GM10248 (cell line): ENCODE results near the gene DKK1.

Experiments used
- CTCF ChIA-PET: fragments of 300-600 bp; sonication (Branson Sonifier 250); formaldehyde crosslinking; extraction: SDS; loops from one replicate; lab custom pipeline; 2021; ENCODE audit warnings: antibody characterized with exemption; lab: Yijun Ruan, JAX
- POLR2A ChIA-PET: fragments of 350-650 bp; sonication (Branson Sonifier 250); formaldehyde crosslinking; extraction: SDS; loops from one replicate; lab custom pipeline; 2020; ENCODE audit warnings: antibody characterized with exemption; lab: Yijun Ruan, JAX
- DNase-seq: peaks from one replicate; pipeline ENCODE4 v3.0.0; 2012; ENCODE audit errors: extremely low spot score
- TF ChIP-seq, protein P1 (sequence below): IDR thresholded peaks from 2 replicates; pipeline ENCODE4 v1.5.1; 2012; ENCODE audit warnings: mild to moderate bottlenecking, low read depth; ENCODE audit errors: extremely low read depth, missing control alignments, control extremely low read depth

DKK1 gene

DNA sequence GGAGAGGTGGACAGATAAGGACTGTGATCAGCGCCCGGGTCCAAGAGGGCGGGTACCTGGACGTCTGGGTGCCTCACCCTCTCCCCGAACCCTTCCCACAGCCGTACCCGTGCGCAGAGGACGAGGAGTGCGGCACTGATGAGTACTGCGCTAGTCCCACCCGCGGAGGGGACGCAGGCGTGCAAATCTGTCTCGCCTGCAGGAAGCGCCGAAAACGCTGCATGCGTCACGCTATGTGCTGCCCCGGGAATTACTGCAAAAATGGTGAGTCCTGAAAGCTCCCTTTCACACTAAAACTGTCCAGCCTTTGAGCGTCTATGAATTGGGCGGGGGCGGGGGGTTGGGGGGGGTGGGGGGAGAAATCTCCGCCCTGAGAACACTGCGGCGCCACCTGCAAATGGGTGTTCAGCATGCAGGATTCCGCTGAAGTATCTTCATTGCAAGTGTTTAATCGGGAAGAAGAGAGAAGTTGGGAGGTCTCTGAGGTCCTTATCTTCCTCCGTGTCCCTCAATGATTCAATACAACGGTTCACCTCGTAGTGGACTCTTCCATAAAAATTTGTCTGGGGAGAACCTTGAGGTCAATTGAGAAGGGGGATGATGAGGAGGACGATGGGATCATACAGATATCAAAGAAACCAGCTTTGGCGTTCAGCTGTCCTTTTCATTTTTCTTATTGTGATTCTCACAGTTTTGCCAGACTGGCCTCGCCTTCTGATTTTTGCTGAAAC, 906 bp downstream of the DKK1 start:
- TF ChIP-seq, protein P1, sequence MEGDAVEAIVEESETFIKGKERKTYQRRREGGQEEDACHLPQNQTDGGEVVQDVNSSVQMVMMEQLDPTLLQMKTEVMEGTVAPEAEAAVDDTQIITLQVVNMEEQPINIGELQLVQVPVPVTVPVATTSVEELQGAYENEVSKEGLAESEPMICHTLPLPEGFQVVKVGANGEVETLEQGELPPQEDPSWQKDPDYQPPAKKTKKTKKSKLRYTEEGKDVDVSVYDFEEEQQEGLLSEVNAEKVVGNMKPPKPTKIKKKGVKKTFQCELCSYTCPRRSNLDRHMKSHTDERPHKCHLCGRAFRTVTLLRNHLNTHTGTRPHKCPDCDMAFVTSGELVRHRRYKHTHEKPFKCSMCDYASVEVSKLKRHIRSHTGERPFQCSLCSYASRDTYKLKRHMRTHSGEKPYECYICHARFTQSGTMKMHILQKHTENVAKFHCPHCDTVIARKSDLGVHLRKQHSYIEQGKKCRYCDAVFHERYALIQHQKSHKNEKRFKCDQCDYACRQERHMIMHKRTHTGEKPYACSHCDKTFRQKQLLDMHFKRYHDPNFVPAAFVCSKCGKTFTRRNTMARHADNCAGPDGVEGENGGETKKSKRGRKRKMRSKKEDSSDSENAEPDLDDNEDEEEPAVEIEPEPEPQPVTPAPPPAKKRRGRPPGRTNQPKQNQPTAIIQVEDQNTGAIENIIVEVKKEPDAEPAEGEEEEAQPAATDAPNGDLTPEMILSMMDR, result no peak
- POLR2A ChIA-PET, result no interaction called here
- DNase-seq, result no peak
- CTCF ChIA-PET, result interaction anchor here (1.4 kb wide), 1 partner anchor 14 kb away, joined by 3 read pairs; no protein-coding TSS in a partner anchor

DNA sequence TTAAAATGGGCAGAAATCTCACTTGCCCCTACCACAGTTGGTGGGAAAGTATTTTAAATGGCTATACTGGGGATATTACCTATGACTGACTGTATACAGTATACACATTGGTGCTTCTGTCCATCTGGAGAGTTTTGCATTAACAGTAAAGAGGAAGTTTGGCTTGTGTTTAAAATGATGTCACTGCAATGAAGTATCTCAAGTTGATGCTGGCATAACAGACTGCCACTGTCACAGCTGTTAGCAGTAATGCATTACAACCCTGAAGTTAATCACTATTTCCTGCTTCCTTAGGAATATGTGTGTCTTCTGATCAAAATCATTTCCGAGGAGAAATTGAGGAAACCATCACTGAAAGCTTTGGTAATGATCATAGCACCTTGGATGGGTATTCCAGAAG, 1.9 kb downstream of the DKK1 start:
- no peak for DNase-seq
- TF ChIP-seq, protein P1, result no peak
- ChIA-PET POLR2A (no interaction called here), CTCF (interaction anchor here (1.4 kb wide), 1 partner anchor 13 kb away, joined by 3 read pairs; no protein-coding TSS in a partner anchor)

DNA sequence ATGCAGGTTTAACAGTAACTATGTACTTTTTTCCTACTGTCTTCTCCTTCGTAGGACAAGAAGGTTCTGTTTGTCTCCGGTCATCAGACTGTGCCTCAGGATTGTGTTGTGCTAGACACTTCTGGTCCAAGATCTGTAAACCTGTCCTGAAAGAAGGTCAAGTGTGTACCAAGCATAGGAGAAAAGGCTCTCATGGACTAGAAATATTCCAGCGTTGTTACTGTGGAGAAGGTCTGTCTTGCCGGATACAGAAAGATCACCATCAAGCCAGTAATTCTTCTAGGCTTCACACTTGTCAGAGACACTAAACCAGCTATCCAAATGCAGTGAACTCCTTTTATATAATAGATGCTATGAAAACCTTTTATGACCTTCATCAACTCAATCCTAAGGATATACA, 2.4 kb downstream of the DKK1 start:
- TF ChIP-seq, protein P1, result no peak
- no peak for DNase-seq
- CTCF ChIA-PET, result no interaction called here
- POLR2A ChIA-PET, result no interaction called here

DNA sequence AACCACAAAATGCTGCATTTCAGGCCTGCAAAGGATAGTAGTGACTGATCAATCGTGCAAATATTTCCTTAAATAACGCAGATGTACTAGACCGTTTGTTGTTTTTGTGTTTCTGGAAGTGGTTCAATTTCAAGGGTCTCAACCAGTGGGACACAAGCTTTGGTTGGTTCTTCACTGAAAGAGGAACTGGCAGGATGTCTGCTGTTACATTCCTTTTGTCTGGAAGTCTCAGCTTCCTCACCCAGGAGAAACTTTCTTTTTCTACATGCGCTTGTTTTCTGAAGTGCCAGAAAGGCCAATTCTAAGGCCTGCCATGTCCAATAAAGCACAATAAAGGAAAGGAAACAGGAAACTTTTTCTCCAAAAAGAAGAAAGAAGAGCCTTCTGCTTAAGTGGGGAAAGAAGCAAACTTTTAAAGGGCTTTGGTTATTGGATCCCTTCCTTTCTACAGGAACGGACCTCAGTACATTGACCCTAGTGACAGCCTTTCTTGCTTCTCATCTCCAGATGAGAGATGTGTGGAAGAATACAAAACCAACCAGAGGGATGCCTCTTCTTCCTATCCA, 4.1 kb downstream of the DKK1 start:
- CTCF ChIA-PET, result no interaction called here
- no peak for DNase-seq
- TF ChIP-seq, protein P1, result no peak
- POLR2A ChIA-PET, result no interaction called here

DNA sequence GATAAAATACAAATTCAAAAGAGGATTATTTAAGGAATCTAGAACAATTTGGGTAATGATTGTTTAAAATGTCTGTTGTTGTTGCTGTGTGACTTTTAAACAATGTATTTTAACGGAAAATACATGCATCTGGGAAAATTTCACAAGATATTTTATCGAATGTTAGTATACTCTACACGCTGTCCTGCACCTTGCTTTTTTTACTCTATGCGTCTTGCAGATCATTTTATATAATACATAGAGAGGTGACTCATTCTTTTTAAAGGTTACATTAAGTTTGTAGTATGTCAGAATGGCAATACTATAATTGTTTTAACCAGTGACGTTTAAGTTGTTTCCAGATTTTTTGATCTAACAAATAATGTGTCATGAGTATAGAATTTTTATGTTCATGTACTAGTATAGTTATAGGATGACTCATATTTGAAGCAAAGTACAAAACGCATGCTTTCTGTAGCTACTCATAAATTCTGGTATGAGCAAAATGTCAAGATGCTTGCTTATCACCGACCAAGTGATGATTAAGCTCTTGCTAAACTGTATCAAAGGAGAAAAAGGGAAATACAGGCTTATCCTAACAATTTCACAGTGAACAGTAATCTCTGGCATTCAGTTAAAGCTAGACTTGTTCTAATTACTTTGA, 4.9 kb downstream of the DKK1 start:
- POLR2A ChIA-PET, result no interaction called here
- TF ChIP-seq, protein P1, result no peak
- DNase-seq, result no peak
- CTCF ChIA-PET, result no interaction called here

DNA sequence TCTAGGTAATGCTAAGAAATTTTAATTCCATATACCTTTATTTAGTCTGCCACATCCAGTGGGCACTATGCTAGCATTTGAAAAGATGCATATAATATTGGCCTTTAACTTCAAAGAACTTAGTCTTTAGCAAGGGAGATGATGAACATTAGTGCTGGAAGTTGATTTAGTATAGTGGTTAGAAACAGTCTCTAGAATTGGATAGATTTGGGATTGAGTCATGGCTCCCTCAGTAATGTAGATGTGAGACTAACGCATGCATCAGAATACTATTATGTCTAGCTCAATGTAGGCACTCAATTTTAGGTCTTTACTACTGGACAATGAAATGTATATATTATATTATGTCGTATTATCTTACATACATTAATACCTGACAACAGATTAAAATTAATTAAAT, 5.8 kb downstream of the DKK1 start:
- DNase-seq, result no peak
- TF ChIP-seq, protein P1, result no peak
- POLR2A ChIA-PET, result no interaction called here
- CTCF ChIA-PET, result interaction anchor here (1.0 kb wide), 1 partner anchor 169 kb away, joined by 3 read pairs; no protein-coding TSS in a partner anchor
